Common myeloid progenitor, CD34-positive (primary cell): ENCODE data around the gene C2orf49.

Source experiments
- CTCF ChIA-PET: fragments of 350-600 bp; sonication (Branson Sonifier 250); formaldehyde crosslinking; loops from one replicate; lab custom pipeline; 2021; ENCODE audit warnings: antibody characterized with exemption; lab: Charles Lee
- POLR2A ChIA-PET: fragments of 350-600 bp; sonication (Branson Sonifier 250); formaldehyde crosslinking; loops from one replicate; lab custom pipeline; 2021; ENCODE audit warnings: antibody characterized with exemption; lab: Charles Lee
- DNase-seq, 3 donors: peaks; one replicate each; pipeline versions ENCODE4 v3.0.0 to v3.0.0-alpha.2; 2013
- H3K27ac ChIP-seq, 2 experiments: 1 replicate in 1 of 2; 2 replicates in 1 of 2; pipeline ENCODE4 v1.7.0; 2013; ENCODE audit warnings: inconsistent platforms in 2 of 2, low read length in 2 of 2, mild to moderate bottlenecking in 2 of 2, low read depth in 1 of 2, moderate library complexity in 1 of 2; ENCODE audit not compliant: severe bottlenecking in 2 of 2, insufficient read depth in 1 of 2, poor library complexity in 1 of 2
- H3K27me3 ChIP-seq, 5 experiments: replicated peaks in 2 of 5; 1 replicate in 3 of 5; 2 replicates in 2 of 5; pipeline versions ENCODE4 v1.6.1 to v1.7.0; 2013; ENCODE audit warnings: low read length in 4 of 5, mild to moderate bottlenecking in 2 of 5, moderate library complexity in 2 of 5, inconsistent platforms in 1 of 5; ENCODE audit not compliant: insufficient read depth in 5 of 5, control insufficient read depth in 4 of 5
- H3K36me3 ChIP-seq, 4 experiments: 1 replicate in 2 of 4; 2 replicates in 2 of 4; pipeline versions ENCODE4 v1.6.1 to v1.7.0; 2013; ENCODE audit warnings: low read length in 3 of 4, control low read depth in 1 of 4, mild to moderate bottlenecking in 1 of 4; ENCODE audit not compliant: control insufficient read depth in 4 of 4, insufficient read depth in 4 of 4
- H3K4me1 ChIP-seq, 4 experiments: 1 replicate in 3 of 4; 2 replicates in 1 of 4; pipeline versions ENCODE4 v1.6.1 to v1.7.1; 2013; ENCODE audit warnings: low read length in 3 of 4, mild to moderate bottlenecking in 3 of 4, control low read depth in 1 of 4, inconsistent platforms in 1 of 4, moderate library complexity in 1 of 4; ENCODE audit not compliant: control insufficient read depth in 4 of 4, insufficient read depth in 4 of 4; ENCODE audit errors: control extremely low read depth in 1 of 4
- H3K4me3 ChIP-seq, 7 experiments: 1 replicate in 4 of 7; 2 replicates in 3 of 7; pipeline versions ENCODE4 v1.5.1 to v1.7.0; 2013; ENCODE audit warnings: mild to moderate bottlenecking in 7 of 7, low read length in 6 of 7, moderate library complexity in 6 of 7, inconsistent platforms in 2 of 7, low read depth in 2 of 7, control low read depth in 1 of 7; ENCODE audit not compliant: insufficient read depth in 4 of 7, control insufficient read depth in 1 of 7; ENCODE audit errors: extremely low read depth in 1 of 7
- H3K9me3 ChIP-seq, 5 experiments: 1 replicate in 4 of 5; 2 replicates in 1 of 5; pipeline versions ENCODE4 v1.6.1 to v1.7.1; 2013; ENCODE audit warnings: low read length in 4 of 5, mild to moderate bottlenecking in 2 of 5, inconsistent platforms in 1 of 5, low read depth in 1 of 5, moderate library complexity in 1 of 5; ENCODE audit not compliant: control insufficient read depth in 4 of 5, insufficient read depth in 2 of 5; ENCODE audit errors: control extremely low read depth in 1 of 5
- WGBS: methylation state at CpG from one replicate; pipeline ENCODE4 v1.1.5; 2013; ENCODE audit not compliant: insufficient coverage; 5-methylcytosine and 5-hydroxymethylcytosine counted together

C2orf49 gene

DNA sequence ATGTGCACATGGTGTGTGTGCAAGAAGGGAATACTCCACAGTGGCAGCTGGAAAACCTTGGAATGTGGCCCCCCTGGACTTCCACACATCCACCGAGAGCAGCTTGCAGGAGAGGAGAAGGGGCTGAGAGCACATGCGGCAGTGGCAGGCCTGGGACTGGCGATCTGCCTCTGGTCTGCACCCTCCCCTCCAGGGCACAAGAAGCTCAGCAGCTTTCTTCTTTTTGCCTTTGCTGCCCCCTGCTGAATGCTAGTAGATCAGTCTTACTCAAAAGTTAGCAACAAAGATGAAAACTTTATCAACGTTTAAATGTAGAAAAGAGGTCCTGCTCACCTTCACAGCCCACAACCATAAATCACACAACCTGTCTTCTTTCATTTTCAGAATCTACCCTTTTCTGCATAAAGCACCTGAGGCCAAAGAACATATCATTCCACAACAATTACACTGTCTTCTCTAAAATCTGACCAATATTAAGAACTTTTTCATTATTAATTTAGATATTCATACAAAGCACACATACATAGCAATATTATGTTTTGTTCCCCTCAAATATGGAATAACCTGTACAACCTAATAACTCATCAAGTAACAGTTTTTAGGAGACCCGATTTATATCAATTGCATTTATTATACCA, 42.4 kb upstream of the C2orf49 start:
- CTCF ChIA-PET = interaction anchor here (0.8 to 4.3 kb wide), 17 partner anchors 9 to 206 kb away, joined by 3 to 40 read pairs (median 5); partner anchors contain the start of gene GPR45
- Histone ChIP-seq H3K4me3 (no peak overlapping the region), H3K36me3 (peaks cover 32 to 86% (median 65%) of the 10 kb centered on the region in 4 experiments), H3K9me3 (no peaks in the 10 kb centered on the region), H3K27ac (no peak overlapping the region), H3K27me3 (no peaks in the 10 kb centered on the region), H3K4me1 (peaks cover 0 to 5% (median 1%) of the 10 kb centered on the region in 4 experiments)
- POLR2A ChIA-PET = interaction anchor here (0.9 kb wide), 1 partner anchor 31 kb away, joined by 3 read pairs; no protein-coding TSS in a partner anchor
- 27% methylated on average over 3 of the region's 5 CpGs for WGBS
- DNase-seq = peak; percentile 75 to 82 (median 78)

GRCh38 chr2:105296017-105296611, 41.2 kb upstream of the C2orf49 start:
- Histone ChIP-seq H3K4me3 (no peak overlapping the region), H3K4me1 (peaks cover 0 to 5% (median 1%) of the 10 kb centered on the region in 4 experiments), H3K27ac (no peak overlapping the region), H3K27me3 (no peaks in the 10 kb centered on the region), H3K36me3 (peaks cover 32 to 88% (median 58%) of the 10 kb centered on the region in 4 experiments), H3K9me3 (no peaks in the 10 kb centered on the region)
- 98% methylated on average over 5 of the region's 7 CpGs for WGBS
- no peak for DNase-seq
- ChIA-PET CTCF (interaction anchor here (1.8 to 4.3 kb wide), 6 partner anchors 12 to 49 kb away, joined by 7 to 40 read pairs (median 12); no protein-coding TSS in a partner anchor), POLR2A (interaction anchor here (0.7 kb wide), 1 partner anchor 14 kb away, joined by 12 read pairs; no protein-coding TSS in a partner anchor)

- ChIA-PET POLR2A (no interaction called here), CTCF (interaction anchor here (1.0 to 4.3 kb wide), 3 partner anchors 10 to 33 kb away, joined by 4 to 24 read pairs (median 6); no protein-coding TSS in a partner anchor)
- Histone ChIP-seq H3K36me3 (peaks cover 27 to 82% (median 51%) of the 10 kb centered on the region in 4 experiments), H3K4me3 (no peak overlapping the region), H3K27me3 (no peaks in the 10 kb centered on the region), H3K9me3 (no peaks in the 10 kb centered on the region), H3K4me1 (peaks cover 0 to 11% (median 4%) of the 10 kb centered on the region in 4 experiments), H3K27ac (peak overlapping the region in 1 of 2 experiments; percentile 19)
- DNase-seq = peak in 2 of 3 donors; percentile 26 to 34
- 65% methylated on average over 7 of the region's 7 CpGs for WGBS
These were observed 40.1 kb upstream of the C2orf49 start for GRCh38 chr2:105297216-105297615.

- POLR2A ChIA-PET = no interaction called here
- H3K27ac ChIP-seq = peak overlapping the region in 1 of 2 experiments; percentile 38
- 100% methylated on average over 3 of the region's 3 CpGs for WGBS
- H3K4me3 ChIP-seq = no peak overlapping the region
- CTCF ChIA-PET = interaction anchor here (0.8 to 4.3 kb wide), 7 partner anchors 11 to 47 kb away, joined by 3 to 24 read pairs (median 8); partner anchors contain the start of gene TGFBRAP1
- peaks cover 23 to 80% (median 46%) of the 10 kb centered on the region in 4 experiments for H3K36me3 ChIP-seq
- H3K4me1 ChIP-seq = peaks cover 0 to 17% (median 4%) of the 10 kb centered on the region in 4 experiments
- DNase-seq = no peak
- H3K9me3 ChIP-seq = no peaks in the 10 kb centered on the region
- H3K27me3 ChIP-seq = no peaks in the 10 kb centered on the region
These were observed 39.3 kb upstream of the C2orf49 start for GRCh38 chr2:105298017-105298416.

- no peaks in the 10 kb centered on the region for H3K27me3 ChIP-seq
- DNase-seq = peak in 2 of 3 donors; percentile 35 to 44
- peaks cover 23 to 76% (median 34%) of the 10 kb centered on the region in 4 experiments for H3K36me3 ChIP-seq
- POLR2A ChIA-PET = no interaction called here
- peak overlapping the region in 1 of 2 experiments; percentile 7 for H3K27ac ChIP-seq
- peaks cover 0 to 26% (median 8%) of the 10 kb centered on the region in 4 experiments for H3K4me1 ChIP-seq
- CTCF ChIA-PET = interaction anchor here (2.0 to 4.3 kb wide), 5 partner anchors 11 to 29 kb away, joined by 8 to 24 read pairs (median 9); partner anchors contain the start of gene TGFBRAP1
- no peaks in the 10 kb centered on the region for H3K9me3 ChIP-seq
- 96% methylated on average over 3 of the region's 5 CpGs for WGBS
- H3K4me3 ChIP-seq = no peak overlapping the region
These were observed 38.0 kb upstream of the C2orf49 start for GRCh38 chr2:105299290-105299689.

- no peak overlapping the region for H3K27ac ChIP-seq
- peak in 1 of 3 donors; percentile 42 for DNase-seq
- H3K27me3 ChIP-seq = no peaks in the 10 kb centered on the region
- ChIA-PET POLR2A (no interaction called here), CTCF (interaction anchor here (0.5 to 2.7 kb wide), 5 partner anchors 14 to 828 kb away, joined by 3 to 7 read pairs (median 4); no protein-coding TSS in a partner anchor)
- no peaks in the 10 kb centered on the region for H3K9me3 ChIP-seq
- H3K36me3 ChIP-seq = peaks cover 17 to 69% (median 32%) of the 10 kb centered on the region in 4 experiments
- H3K4me1 ChIP-seq = peaks cover 0 to 24% (median 9%) of the 10 kb centered on the region in 4 experiments
- WGBS = 83% methylated on average over 1 of the region's 3 CpGs
- H3K4me3 ChIP-seq = no peak overlapping the region
These were observed 35.7 kb upstream of the C2orf49 start for GRCh38 chr2:105301646-105302045.
